Stomach smooth muscle (tissue), 2 donors: Measurements from ENCODE around the gene SETX.

ENCODE experiments used
- H3K27ac ChIP-seq: one replicate; pipeline ENCODE4 v1.7.0; 2013; ENCODE audit warnings: mild to moderate bottlenecking, low read length, inconsistent platforms
- H3K27me3 ChIP-seq, 2 donors: one replicate each; pipeline ENCODE4 v1.7.0; 2013; ENCODE audit warnings: low read length in 2 of 2; ENCODE audit not compliant: insufficient read depth in 2 of 2, control insufficient read depth in 1 of 2
- H3K36me3 ChIP-seq, 2 donors: one replicate each; pipeline ENCODE4 v1.7.0; 2013; ENCODE audit warnings: low read length in 2 of 2; ENCODE audit not compliant: control insufficient read depth in 2 of 2, insufficient read depth in 2 of 2
- H3K4me1 ChIP-seq: one replicate; pipeline ENCODE4 v1.7.0; 2013; ENCODE audit warnings: low read length; ENCODE audit not compliant: control insufficient read depth, insufficient read depth
- H3K4me3 ChIP-seq, 2 donors: one replicate each; pipeline ENCODE4 v1.7.0; 2013; ENCODE audit warnings: low read length in 2 of 2
- H3K9ac ChIP-seq, 2 donors: one replicate each; pipeline ENCODE4 v1.7.0; 2013; ENCODE audit warnings: low read length in 2 of 2, mild to moderate bottlenecking in 1 of 2
- H3K9me3 ChIP-seq, 2 donors: one replicate each; pipeline ENCODE4 v1.7.0; 2013; ENCODE audit warnings: low read length in 2 of 2; ENCODE audit not compliant: control insufficient read depth in 2 of 2
- donor health status: healthy.
- donor health status: Pancreatic carcinoma.

The SETX gene

DNA sequence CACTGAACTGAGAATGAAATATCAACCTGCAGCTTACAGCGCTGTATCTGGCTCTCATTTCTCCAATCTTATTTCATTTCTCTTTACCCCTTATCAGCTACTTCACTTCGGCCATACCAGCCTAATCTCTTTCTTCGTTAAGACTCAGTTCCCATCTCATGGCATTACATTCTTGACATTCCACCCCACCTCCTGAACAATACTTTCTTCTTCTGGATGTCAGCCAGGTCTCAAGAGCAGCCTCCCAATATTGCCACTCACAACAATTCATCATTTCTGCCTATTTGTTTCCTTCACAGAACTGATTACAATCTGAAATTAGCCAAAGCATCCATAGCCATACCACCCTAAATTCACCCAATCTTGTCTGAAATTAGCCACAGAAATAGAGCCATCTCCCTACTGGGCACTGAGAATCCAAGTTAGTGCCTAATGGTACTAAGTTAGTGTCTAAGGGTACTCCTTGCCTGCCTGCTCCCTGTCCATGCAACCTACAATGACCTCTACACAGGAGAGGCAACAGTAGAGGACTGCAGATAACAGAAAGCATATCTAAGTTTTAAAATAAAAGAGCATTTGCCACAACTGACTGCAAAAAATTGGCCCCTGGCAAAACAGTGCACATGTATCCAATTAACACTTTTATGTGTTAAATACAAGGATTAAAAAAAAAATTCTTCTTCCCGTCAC lies 35.2 kb downstream of the SETX start:
- no peak overlapping the region for H3K4me3 ChIP-seq
- H3K9ac ChIP-seq = no peak overlapping the region
- H3K36me3 ChIP-seq = peaks cover 9 to 12% of the 10 kb centered on the region in 2 donors
- H3K9me3 ChIP-seq = no peaks in the 10 kb centered on the region
- H3K4me1 ChIP-seq = peaks cover 5% of the 10 kb centered on the region
- no peak overlapping the region for H3K27ac ChIP-seq
- H3K27me3 ChIP-seq = no peaks in the 10 kb centered on the region

DNA sequence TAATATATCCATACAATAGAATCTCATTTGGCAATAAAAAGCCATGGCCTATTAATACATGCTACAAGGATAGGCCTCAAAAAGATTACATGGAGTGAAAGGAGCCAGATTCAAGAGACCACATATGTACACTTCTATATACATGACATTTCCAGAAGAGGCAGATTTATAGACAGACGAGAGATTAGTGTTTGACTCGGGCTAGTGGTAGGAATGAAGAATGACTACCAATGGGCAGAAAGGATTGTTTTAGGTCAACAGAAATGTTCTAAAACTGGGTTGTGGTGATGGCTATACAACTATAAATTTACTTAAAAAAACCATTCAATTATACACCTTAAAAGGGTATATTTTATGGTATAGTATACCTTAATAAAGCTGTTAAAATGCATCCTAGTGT lies 41.9 kb downstream of the SETX start:
- no peaks in the 10 kb centered on the region for H3K27me3 ChIP-seq
- H3K4me3 ChIP-seq = no peak overlapping the region
- no peak overlapping the region for H3K9ac ChIP-seq
- peaks cover 25 to 35% of the 10 kb centered on the region in 2 donors for H3K36me3 ChIP-seq
- no peaks in the 10 kb centered on the region for H3K4me1 ChIP-seq
- H3K27ac ChIP-seq = no peak overlapping the region
- no peaks in the 10 kb centered on the region for H3K9me3 ChIP-seq

DNA sequence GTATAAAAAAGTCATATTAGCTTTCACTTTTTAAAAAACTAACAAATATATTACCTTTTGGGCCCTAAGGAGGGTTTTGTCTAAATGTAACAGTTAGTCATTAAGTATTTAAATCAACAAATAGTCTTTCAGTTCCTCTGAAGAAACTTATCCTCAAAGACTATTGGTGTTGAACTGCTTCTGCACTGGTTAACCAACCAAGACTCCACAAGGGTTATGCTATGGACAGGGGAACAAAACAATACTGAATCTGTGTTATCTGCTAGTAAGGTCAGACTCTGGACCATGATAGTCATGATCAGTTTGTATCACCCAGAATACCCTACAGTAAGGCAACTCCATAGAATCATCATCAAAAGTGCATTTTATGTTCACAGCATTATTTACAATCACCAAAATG lies 42.4 kb downstream of the SETX start:
- Histone ChIP-seq H3K9ac (no peak overlapping the region), H3K4me3 (no peak overlapping the region), H3K27me3 (no peaks in the 10 kb centered on the region), H3K36me3 (peaks cover 26 to 35% of the 10 kb centered on the region in 2 donors), H3K27ac (no peak overlapping the region), H3K9me3 (no peaks in the 10 kb centered on the region), H3K4me1 (no peaks in the 10 kb centered on the region)

DNA sequence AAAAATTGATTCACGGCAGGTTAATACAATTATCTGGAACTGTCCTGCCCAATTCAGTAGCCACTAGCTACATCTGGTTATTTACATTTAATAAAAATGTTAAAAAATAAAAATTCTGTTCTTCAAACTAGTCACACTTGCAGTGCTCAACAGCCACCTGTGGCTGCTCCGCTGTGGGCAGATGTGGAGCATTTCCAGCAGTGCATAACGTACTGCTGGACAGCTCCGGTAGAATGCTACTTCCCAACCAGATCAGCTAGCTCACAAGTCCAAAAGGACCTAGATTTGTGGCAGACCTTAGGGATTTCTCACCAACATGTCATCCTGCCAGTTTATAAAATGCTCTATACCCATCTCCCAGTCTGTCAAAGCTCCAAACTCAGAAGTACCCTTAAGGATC lies 42.8 kb downstream of the SETX start:
- no peak overlapping the region for H3K4me3 ChIP-seq
- H3K27me3 ChIP-seq = no peaks in the 10 kb centered on the region
- H3K4me1 ChIP-seq = no peaks in the 10 kb centered on the region
- H3K27ac ChIP-seq = no peak overlapping the region
- H3K9ac ChIP-seq = no peak overlapping the region
- H3K9me3 ChIP-seq = no peaks in the 10 kb centered on the region
- H3K36me3 ChIP-seq = peaks cover 23 to 35% of the 10 kb centered on the region in 2 donors

DNA sequence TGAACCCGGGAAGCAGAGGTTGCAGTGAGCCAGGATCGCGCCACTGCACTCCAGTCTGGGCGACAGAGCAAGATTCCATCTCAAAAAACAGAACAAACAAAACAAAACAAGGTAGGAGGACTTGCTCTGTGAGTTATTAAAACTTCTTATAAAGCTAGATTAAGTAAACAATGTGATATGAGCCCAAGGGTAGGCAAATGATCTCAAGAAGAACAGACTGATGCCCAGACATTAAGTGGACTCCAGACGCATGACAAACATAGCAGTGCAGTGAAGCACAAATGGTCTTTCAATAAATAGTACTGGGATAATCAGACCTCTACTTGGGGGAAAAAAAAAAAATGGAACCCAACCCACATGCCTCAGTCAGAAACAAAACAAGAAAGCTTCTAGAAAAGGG lies 45.7 kb downstream of the SETX start:
- H3K4me3 ChIP-seq = no peak overlapping the region
- H3K4me1 ChIP-seq = no peaks in the 10 kb centered on the region
- H3K9ac ChIP-seq = no peak overlapping the region
- no peaks in the 10 kb centered on the region for H3K27me3 ChIP-seq
- H3K27ac ChIP-seq = no peak overlapping the region
- H3K9me3 ChIP-seq = no peaks in the 10 kb centered on the region
- peaks cover 24 to 30% of the 10 kb centered on the region in 2 donors for H3K36me3 ChIP-seq

DNA sequence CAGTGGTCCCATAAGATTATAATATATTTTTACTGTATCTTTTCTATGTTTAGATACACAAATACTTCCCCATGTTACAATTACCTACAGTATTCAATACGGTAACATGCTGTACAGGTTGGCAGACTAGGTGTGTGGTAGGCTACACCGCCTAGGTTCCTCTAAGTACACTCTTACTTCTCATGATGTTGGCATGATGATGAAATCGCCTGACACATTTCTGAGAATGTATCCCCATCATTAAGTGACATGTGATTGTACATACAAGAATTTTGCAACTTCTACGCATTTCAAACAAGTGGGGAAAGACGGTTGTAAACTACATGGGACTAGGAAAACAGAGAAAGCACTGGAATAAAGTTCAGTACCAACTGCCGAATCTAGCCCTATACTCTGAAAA lies 53.3 kb downstream of the SETX start:
- peaks cover 26 to 38% of the 10 kb centered on the region in 2 donors for H3K36me3 ChIP-seq
- no peak overlapping the region for H3K9ac ChIP-seq
- no peaks in the 10 kb centered on the region for H3K27me3 ChIP-seq
- no peaks in the 10 kb centered on the region for H3K9me3 ChIP-seq
- H3K4me3 ChIP-seq = no peak overlapping the region
- H3K4me1 ChIP-seq = no peaks in the 10 kb centered on the region
- H3K27ac ChIP-seq = no peak overlapping the region

DNA sequence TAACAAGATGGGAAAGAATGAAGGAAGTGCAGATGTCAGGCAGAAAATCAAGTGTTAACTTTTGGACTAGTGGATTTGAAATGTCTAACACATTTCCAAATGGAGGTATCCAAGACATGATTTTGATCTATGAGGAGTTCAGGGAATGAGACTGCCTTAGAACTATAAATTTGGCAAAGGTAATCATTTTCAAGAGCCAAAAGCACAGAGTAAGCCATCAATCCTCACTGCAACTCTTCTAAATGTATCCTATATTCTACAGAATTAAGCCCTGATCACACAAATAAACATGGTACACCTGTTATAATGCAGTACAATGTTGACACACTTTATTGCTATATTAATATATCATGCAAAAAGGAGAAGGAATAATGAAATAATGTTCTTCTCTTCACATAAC lies 55.6 kb downstream of the SETX start:
- no peak overlapping the region for H3K27ac ChIP-seq
- no peaks in the 10 kb centered on the region for H3K27me3 ChIP-seq
- no peaks in the 10 kb centered on the region for H3K9me3 ChIP-seq
- H3K9ac ChIP-seq = no peak overlapping the region
- no peaks in the 10 kb centered on the region for H3K4me1 ChIP-seq
- H3K36me3 ChIP-seq = peaks cover 41 to 58% of the 10 kb centered on the region in 2 donors
- H3K4me3 ChIP-seq = no peak overlapping the region

DNA sequence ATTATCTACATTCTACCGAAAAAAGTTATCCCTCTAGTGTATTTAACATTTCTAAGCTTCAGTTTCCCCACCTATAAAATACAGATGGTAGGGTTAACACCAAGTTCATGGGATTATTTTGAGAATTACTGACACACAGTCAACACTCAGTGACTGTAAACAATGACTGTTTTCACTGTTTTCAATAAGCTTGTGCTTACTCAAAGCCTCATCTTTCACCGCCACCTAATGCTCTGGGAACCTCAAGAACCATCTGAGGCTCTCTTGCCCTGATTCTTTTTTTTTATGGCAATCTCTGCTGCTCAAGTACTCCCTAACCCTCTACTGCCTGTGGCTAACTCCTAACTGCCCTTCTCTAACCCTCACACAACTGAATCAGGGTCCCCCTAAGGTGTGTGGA lies 59.6 kb downstream of the SETX start:
- no peaks in the 10 kb centered on the region for H3K9me3 ChIP-seq
- H3K27me3 ChIP-seq = no peaks in the 10 kb centered on the region
- no peaks in the 10 kb centered on the region for H3K4me1 ChIP-seq
- H3K27ac ChIP-seq = no peak overlapping the region
- no peak overlapping the region for H3K4me3 ChIP-seq
- peaks cover 41 to 53% of the 10 kb centered on the region in 2 donors for H3K36me3 ChIP-seq
- H3K9ac ChIP-seq = no peak overlapping the region

DNA sequence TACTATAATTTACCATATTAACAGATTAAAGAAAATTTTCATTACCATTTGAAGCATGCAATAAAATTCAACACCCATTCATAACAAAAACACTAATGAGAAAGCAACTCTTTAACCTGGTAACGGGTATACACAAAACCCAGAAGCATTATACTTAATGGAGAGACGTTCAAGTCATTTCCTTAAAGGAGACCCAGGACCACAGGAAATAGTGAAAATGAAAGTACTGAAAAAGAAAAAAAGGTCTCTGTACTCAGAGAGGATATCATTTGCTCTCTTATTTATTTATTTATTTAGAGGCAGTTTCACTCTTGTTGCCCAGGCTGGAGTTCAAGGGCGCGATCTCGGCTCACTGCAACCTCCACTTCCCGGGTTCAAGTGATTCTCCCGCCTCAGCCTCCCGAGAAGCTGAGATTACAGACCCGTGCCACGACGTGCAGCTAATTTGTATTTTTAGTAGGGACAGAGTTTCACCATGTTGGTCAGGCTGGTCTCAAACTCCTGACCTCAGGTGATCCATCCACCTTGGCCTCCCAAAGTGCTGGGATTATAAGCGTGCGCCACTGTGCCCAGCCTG lies 61.6 kb downstream of the SETX start:
- Histone ChIP-seq H3K36me3 (peaks cover 32 to 37% of the 10 kb centered on the region in 2 donors), H3K4me1 (no peaks in the 10 kb centered on the region), H3K9me3 (no peaks in the 10 kb centered on the region), H3K27me3 (no peaks in the 10 kb centered on the region), H3K27ac (no peak overlapping the region), H3K9ac (no peak overlapping the region), H3K4me3 (no peak overlapping the region)

DNA sequence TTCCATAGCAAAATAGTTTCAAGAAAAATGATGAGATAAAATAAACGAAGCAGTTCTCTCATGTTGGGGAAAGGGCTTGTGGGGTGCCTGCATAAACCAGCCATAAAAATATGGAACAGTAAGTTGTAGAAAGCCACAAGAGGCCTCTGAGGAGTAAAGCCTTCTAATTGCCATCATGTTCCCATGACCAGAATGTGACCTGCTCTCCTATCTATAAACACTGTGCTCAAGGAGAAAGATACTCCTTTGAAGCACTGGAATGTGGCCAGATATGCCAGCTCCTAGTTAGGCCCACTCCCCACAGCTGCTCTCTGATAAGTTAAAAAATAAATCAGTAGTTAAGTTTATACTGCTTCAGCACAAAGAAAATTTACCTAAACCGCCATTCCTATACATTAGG lies 65.8 kb downstream of the SETX start:
- H3K4me1 ChIP-seq = no peaks in the 10 kb centered on the region
- H3K4me3 ChIP-seq = no peak overlapping the region
- H3K9ac ChIP-seq = peak overlapping the region in 1 of 2 donors; percentile 13
- no peak overlapping the region for H3K27ac ChIP-seq
- peaks cover 20 to 26% of the 10 kb centered on the region in 2 donors for H3K36me3 ChIP-seq
- no peaks in the 10 kb centered on the region for H3K27me3 ChIP-seq
- H3K9me3 ChIP-seq = no peaks in the 10 kb centered on the region

DNA sequence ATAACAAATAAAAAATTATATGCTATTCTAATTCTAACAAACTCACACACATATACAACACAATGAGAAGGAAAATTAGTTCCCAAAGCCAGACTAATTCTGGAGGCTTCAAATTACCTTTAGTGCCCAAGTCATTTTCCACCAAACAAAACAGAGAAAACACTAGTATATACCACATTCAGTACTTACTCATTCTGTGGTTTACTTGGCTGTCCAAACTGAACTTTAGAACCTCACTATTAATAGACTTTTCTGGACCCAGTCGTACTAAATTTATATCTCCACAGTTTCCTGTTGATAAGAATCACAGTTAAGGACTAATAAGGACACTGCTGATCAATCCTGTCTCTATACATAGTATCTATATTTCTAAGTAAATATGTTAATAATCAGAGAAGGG lies 66.4 kb downstream of the SETX start:
- Histone ChIP-seq H3K9ac (no peak overlapping the region), H3K36me3 (peaks cover 26 to 28% of the 10 kb centered on the region in 2 donors), H3K9me3 (no peaks in the 10 kb centered on the region), H3K27me3 (no peaks in the 10 kb centered on the region), H3K4me1 (no peaks in the 10 kb centered on the region), H3K27ac (no peak overlapping the region), H3K4me3 (no peak overlapping the region)
